AG09319 (cell line): ENCODE measurements around the gene SLC2A13.
A peak's percentile ranks its signal among the peaks of the same experiment; 100 is the strongest.
"Not testable (repeated sequence)": the region's sequence is repeated elsewhere in the genome, so short reads cannot be mapped to it uniquely, and the experiment has no call there.

ENCODE experiments used
- DNase-seq: peaks from one replicate; pipeline ENCODE4 v3.0.0-alpha.2; 2010; ENCODE audit warnings: low read depth; ENCODE audit errors: extremely low read depth
- TF ChIP-seq, protein P1 (sequence below): IDR thresholded peaks from 2 replicates; pipeline ENCODE4 v1.5.1; 2011; ENCODE audit warnings: low read depth, mild to moderate bottlenecking, inconsistent platforms, low read length, moderate library complexity

Gene SLC2A13

GRCh38 chr12:39915249-39915648 lies 190.6 kb downstream of the SLC2A13 start:
- TF ChIP-seq, protein P1, sequence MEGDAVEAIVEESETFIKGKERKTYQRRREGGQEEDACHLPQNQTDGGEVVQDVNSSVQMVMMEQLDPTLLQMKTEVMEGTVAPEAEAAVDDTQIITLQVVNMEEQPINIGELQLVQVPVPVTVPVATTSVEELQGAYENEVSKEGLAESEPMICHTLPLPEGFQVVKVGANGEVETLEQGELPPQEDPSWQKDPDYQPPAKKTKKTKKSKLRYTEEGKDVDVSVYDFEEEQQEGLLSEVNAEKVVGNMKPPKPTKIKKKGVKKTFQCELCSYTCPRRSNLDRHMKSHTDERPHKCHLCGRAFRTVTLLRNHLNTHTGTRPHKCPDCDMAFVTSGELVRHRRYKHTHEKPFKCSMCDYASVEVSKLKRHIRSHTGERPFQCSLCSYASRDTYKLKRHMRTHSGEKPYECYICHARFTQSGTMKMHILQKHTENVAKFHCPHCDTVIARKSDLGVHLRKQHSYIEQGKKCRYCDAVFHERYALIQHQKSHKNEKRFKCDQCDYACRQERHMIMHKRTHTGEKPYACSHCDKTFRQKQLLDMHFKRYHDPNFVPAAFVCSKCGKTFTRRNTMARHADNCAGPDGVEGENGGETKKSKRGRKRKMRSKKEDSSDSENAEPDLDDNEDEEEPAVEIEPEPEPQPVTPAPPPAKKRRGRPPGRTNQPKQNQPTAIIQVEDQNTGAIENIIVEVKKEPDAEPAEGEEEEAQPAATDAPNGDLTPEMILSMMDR: no peak
- no peak for DNase-seq

DNA sequence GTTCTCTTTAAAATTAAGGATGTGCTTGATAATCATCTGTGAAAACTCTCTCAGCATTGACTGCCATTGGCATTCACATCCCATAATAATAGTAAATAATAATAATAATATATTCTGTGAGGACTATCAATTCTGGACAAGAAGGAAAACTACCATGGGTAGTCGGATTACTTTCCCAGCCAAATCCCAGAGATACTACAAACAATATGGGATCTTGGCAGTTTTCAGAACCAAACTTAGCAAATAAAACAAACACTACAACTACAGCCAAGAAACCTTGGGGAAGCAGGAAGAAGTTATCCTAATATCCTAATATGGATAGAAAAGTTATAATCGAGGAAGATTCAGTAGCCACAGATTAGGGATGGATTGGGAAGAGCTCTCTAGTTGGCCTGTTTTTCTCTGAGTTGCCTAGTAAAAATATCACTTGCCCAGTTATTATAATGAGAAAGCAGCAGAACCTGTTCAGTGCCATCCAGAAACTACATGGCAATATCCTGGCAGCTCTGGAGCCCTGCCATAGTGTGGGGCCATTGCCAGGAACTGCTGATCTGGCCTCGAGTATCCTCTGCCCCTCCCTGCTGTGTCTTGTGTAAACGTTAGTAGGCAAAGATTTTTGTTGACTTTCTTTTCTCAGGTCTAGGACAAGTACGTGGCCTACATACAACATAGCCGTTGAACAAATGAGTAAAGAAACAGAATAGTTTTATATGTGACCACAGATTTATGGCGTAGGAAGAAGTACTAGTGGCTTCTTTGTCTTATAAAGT lies 193.5 kb downstream of the SLC2A13 start:
- no peak for DNase-seq
- TF ChIP-seq, protein P1: no peak

- TF ChIP-seq, protein P1: no peak
- DNase-seq: no peak
Observed at GRCh38 chr12:39906237-39906636, 199.6 kb downstream of the SLC2A13 start.

- DNase-seq: peak; percentile 47
- TF ChIP-seq, protein P1: no peak
Observed at GRCh38 chr12:39905152-39905551, 200.7 kb downstream of the SLC2A13 start.

DNA sequence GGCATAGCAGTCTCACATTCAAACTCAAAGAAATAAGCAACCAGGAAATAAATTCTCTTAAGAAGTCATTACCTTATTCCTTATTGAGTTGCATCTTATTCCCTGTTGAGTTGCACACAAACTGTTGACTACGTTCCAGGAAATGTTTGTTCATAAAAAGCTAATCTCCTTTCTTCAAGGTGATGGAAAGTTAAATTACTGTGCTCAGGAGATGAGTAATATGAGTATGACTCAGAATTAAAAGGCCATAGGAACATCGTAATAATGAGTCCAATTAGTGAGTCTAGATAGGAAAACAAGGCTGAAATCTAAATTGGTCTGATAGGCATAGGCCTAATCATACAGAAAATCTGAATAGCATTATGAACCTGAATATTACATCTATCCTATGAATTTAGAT lies 203.1 kb downstream of the SLC2A13 start:
- TF ChIP-seq, protein P1: no peak
- no peak for DNase-seq

DNA sequence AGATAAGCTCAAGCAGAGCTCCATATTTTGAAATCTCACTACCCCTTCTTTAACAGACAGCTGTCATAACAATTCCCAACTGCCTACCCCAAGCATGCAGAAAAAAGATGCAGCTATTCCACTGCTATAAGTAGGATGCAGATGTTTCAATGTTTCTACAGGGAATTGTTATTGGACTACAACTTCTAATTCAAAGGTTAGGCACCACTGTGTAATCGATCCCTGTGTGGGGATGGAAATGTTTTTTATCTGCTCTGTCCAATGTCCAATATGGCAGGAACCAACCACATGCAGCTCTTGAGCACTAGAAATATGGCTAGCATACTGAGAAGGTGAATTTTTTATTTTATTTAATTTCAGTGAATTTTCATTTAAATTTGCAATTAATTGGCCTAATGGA lies 208.6 kb downstream of the SLC2A13 start:
- DNase-seq: no peak
- TF ChIP-seq, protein P1: no peak

DNA sequence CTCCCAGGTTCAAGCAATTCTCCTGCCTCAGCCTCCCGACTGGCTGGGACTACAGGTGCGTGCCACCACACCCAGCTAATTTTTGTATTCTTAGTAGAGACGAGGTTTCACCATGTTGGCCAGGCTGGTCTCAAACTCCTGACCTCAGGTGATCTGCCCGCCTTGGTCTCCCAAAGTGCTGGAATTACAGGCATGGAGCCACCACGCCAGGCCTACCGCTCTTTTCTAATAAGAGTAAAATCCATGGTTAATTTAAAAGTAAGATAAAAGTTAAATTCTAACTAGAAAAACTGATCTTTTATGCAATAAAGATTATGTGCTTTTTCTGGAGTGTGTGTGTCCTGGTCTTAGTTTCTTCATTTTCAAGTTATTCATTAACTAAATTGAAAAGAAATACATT lies 212.5 kb downstream of the SLC2A13 start:
- DNase-seq: not testable (repeated sequence)

GRCh38 chr12:39892146-39892545 lies 213.7 kb downstream of the SLC2A13 start:
- no peak for DNase-seq
- TF ChIP-seq, protein P1: no peak
